Natural killer cell (primary cell): ENCODE data around the gene ATP8A1. TPM values are rescaled to one million over a fixed set of nuclear protein-coding genes. Genes with fewer than 3 reads are reported as not detected.
A peak's percentile ranks its signal among the peaks of the same experiment; 100 is the strongest.

ENCODE experiments used
- ATAC-seq, 3 donors: fragments of 150-1000 bp in 2 of 3; fragments of 200-7000 bp in 1 of 3; cut with Tn5 transposase; 1 replicate in 1 of 3; 2 replicates in 2 of 3; pipeline ENCODE4 v1.10.0; 2021; ENCODE audit warnings: mild to moderate bottlenecking in 2 of 3, moderate library complexity in 2 of 3
- DNase-seq, 2 donors: peaks; one replicate each; pipeline versions ENCODE4 v3.0.0 to v3.0.0-alpha.2; 2013 to 2021; ENCODE audit warnings: mixed read lengths in 1 of 2
- H3K27ac ChIP-seq: one replicate; pipeline ENCODE4 v1.5.1; 2013; ENCODE audit warnings: mild to moderate bottlenecking, low read length
- H3K27me3 ChIP-seq: one replicate; pipeline ENCODE4 v1.6.1; 2013; ENCODE audit warnings: low read length; ENCODE audit not compliant: control insufficient read depth, insufficient read depth
- H3K36me3 ChIP-seq: one replicate; pipeline ENCODE4 v1.6.1; 2013; ENCODE audit warnings: low read length; ENCODE audit not compliant: control insufficient read depth, insufficient read depth
- H3K4me1 ChIP-seq: one replicate; pipeline ENCODE4 v1.6.1; 2013; ENCODE audit warnings: low read length; ENCODE audit not compliant: control insufficient read depth, insufficient read depth
- H3K4me3 ChIP-seq: one replicate; pipeline ENCODE4 v1.5.1; 2013; ENCODE audit warnings: low read length
- H3K9me3 ChIP-seq: one replicate; pipeline ENCODE4 v1.6.1; 2013; ENCODE audit warnings: low read length; ENCODE audit not compliant: control insufficient read depth, insufficient read depth
- H3K27ac Mint-ChIP-seq, 2 donors: one replicate each; pipeline ENCODE4 v1.8.0; 2022; ENCODE audit warnings: mild to moderate bottlenecking in 2 of 2, mixed read lengths in 2 of 2, moderate library complexity in 1 of 2
- H3K27me3 Mint-ChIP-seq, 2 donors: one replicate each; pipeline ENCODE4 v1.8.0; 2022; ENCODE audit warnings: low read depth in 2 of 2, mixed read lengths in 2 of 2
- H3K36me3 Mint-ChIP-seq: one replicate; pipeline ENCODE4 v1.8.0; 2022; ENCODE audit warnings: mixed read lengths
- H3K4me1 Mint-ChIP-seq, 2 donors: one replicate each; pipeline ENCODE4 v1.8.0; 2022; ENCODE audit warnings: mixed read lengths in 2 of 2
- H3K4me3 Mint-ChIP-seq: one replicate; pipeline ENCODE4 v1.8.0; 2022; ENCODE audit warnings: mild to moderate bottlenecking, moderate library complexity, mixed read lengths
- H3K9me3 Mint-ChIP-seq, 2 donors: one replicate each; pipeline ENCODE4 v1.8.0; 2022; ENCODE audit warnings: mixed read lengths in 2 of 2
- WGBS: methylation state at CpG from one replicate; pipeline ENCODE4 v1.1.7; 2013; ENCODE audit warnings: missing lambda C conversion rate; ENCODE audit not compliant: insufficient coverage; 5-methylcytosine and 5-hydroxymethylcytosine counted together
- intact Hi-C: fragments of 100-400 bp; cut with micrococcal nuclease; formaldehyde crosslinking; loops from one replicate; pipeline ENCODE4 v1.14.2; 2022
- total RNA-seq, 4 donors: library from RNA; stranded (reverse); fragments of 120-200 nt in 1 of 4; gene quantifications; one replicate each; pipeline versions ENCODE4 v1.2.3 to v1.2.4, GENCODE V29; 2013 to 2022
- TF ChIP-seq, protein P1 (sequence below): fragments of 200-600 bp; IDR thresholded peaks from one replicate; pipeline ENCODE4 v1.8.0; 2022; ENCODE audit warnings: antibody characterized with exemption

The ATP8A1 gene
- total RNA-seq, 3 donors from 2014 or later (not counting 1 experiment from before 2014, with no cell fraction given) = 84.8 to 156 (median 147) TPM

DNA sequence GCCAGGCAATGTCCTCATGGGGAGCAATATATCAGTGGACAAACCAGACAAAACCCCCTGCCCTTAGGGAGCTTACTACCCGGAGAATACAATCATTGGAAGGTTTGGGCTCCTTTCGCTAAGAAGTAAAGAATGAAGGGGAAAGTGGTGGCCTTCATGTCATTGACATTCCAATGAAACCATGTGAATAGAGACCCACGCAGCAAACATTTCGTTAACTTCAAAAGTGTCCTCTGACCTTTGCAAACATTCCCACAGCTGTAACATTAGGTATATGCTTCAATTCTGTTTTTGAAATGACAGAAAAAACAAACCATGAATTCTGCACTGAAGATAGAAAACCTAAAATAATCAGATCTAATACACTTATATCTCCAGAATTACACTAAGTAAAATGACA, 7.0 kb downstream of the ATP8A1 start:
- no peaks in the 10 kb centered on the region for H3K27me3 ChIP-seq
- no peak overlapping the region for H3K27ac ChIP-seq
- Mint-ChIP-seq H3K27me3 (no peaks in the 10 kb centered on the region), H3K27ac (peak overlapping the region in 1 of 2 donors; percentile 47), H3K9me3 (peaks cover 0 to 4% of the 10 kb centered on the region in 2 donors), H3K4me1 (peaks cover 63 to 64% of the 10 kb centered on the region in 2 donors), H3K36me3 (peaks cover 8% of the 10 kb centered on the region), H3K4me3 (no peak overlapping the region)
- H3K9me3 ChIP-seq = peaks cover 3% of the 10 kb centered on the region
- H3K4me1 ChIP-seq = peaks cover 22% of the 10 kb centered on the region
- TF ChIP-seq, protein P1, sequence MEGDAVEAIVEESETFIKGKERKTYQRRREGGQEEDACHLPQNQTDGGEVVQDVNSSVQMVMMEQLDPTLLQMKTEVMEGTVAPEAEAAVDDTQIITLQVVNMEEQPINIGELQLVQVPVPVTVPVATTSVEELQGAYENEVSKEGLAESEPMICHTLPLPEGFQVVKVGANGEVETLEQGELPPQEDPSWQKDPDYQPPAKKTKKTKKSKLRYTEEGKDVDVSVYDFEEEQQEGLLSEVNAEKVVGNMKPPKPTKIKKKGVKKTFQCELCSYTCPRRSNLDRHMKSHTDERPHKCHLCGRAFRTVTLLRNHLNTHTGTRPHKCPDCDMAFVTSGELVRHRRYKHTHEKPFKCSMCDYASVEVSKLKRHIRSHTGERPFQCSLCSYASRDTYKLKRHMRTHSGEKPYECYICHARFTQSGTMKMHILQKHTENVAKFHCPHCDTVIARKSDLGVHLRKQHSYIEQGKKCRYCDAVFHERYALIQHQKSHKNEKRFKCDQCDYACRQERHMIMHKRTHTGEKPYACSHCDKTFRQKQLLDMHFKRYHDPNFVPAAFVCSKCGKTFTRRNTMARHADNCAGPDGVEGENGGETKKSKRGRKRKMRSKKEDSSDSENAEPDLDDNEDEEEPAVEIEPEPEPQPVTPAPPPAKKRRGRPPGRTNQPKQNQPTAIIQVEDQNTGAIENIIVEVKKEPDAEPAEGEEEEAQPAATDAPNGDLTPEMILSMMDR = no peak
- DNase-seq (no peak), ATAC-seq (no peak)
- no peaks in the 10 kb centered on the region for H3K36me3 ChIP-seq
- H3K4me3 ChIP-seq = no peak overlapping the region
- WGBS = 84% methylated on average over 4 of the region's 4 CpGs
- intact Hi-C loops = no loop called here

DNA sequence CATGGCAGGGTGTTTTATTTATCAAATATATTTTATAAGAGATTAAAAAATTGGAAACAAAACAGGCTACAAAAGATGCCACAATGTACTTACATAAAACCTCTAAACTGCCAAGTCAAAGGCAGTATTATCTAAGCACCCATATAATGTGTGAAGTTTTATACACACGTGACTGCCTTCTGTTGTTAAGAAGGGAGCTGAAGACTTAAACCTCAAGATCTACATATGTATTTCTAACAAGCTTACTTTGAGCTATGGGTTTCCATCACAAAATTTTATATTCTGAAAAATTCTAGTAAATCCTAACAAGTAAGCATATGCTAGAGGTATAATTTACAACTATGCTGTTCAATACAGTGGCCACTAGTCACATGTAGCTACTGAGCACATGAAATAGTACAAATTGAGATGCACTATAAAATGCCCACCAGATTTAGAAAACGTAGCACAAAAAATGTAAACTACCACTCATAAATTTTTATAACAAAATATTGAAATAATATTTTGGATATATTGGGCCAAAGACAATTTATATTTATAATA, 9.8 kb downstream of the ATP8A1 start:
- TF ChIP-seq, protein P1 = no peak
- no peak overlapping the region for H3K4me3 ChIP-seq
- Mint-ChIP-seq H3K4me1 (peaks cover 62 to 64% of the 10 kb centered on the region in 2 donors), H3K36me3 (peaks cover 6% of the 10 kb centered on the region), H3K9me3 (no peaks in the 10 kb centered on the region), H3K27ac (peak overlapping the region; percentile 91), H3K4me3 (no peak overlapping the region), H3K27me3 (no peaks in the 10 kb centered on the region)
- H3K36me3 ChIP-seq = no peaks in the 10 kb centered on the region
- no CpG with 5 or more reads among the region's 2 CpGs for WGBS
- H3K27me3 ChIP-seq = no peaks in the 10 kb centered on the region
- peak; percentile 77 to 88 (median 84) for ATAC-seq
- H3K4me1 ChIP-seq = peaks cover 27% of the 10 kb centered on the region
- intact Hi-C loops = no loop called here
- DNase-seq = peak in 1 of 2 donors; percentile 52
- H3K9me3 ChIP-seq = peaks cover 3% of the 10 kb centered on the region
- H3K27ac ChIP-seq = peak overlapping the region; percentile 68

DNA sequence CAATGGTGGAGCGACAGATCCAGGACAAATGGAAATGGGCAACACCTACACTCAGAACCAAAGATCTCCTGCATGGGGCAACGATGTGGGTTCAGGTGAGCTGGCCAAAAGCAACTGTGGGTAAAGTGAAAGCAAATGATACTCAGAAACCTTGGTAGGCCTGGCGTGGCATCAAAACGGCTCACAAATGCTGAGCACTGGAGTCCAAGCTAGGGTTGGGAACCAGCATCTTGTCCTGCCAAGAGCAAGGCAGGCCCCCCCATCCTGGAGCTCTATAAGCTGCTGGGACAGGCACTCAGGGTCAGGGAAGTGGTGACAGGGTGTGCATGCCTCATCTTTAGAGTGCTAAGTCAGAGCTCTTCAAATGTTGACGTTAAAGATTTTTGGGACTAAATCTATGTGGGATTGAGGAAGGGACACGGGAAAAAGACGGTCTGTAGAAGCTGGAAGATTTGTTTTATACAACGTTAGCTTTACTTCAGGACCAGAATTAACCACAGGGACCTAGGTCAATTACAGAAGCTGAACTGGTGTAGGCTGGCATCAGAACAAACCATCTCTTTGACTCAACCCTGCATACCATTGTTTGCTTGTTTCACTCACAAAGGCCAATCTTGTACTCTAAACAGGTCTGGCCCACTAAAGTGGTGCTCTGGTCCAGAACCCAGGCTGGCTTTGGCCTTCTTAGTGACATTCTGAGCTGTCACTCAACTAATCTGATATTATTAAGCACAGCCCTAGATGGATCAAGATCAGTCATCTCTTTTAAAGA, 10.7 kb downstream of the ATP8A1 start:
- Mint-ChIP-seq H3K4me1 (peaks cover 66 to 68% of the 10 kb centered on the region in 2 donors), H3K9me3 (no peaks in the 10 kb centered on the region), H3K27me3 (no peaks in the 10 kb centered on the region), H3K27ac (peak overlapping the region; percentile 91), H3K4me3 (peak overlapping the region; percentile 74), H3K36me3 (no peaks in the 10 kb centered on the region)
- WGBS = 69% methylated on average over 8 of the region's 8 CpGs
- Histone ChIP-seq H3K9me3 (no peaks in the 10 kb centered on the region), H3K36me3 (no peaks in the 10 kb centered on the region), H3K4me3 (no peak overlapping the region), H3K27ac (peak overlapping the region; percentile 68), H3K4me1 (peaks cover 28% of the 10 kb centered on the region), H3K27me3 (no peaks in the 10 kb centered on the region)
- DNase-seq = peak; percentile 21 to 29
- TF ChIP-seq, protein P1 = no peak
- intact Hi-C loops = no loop called here
- peak; percentile 2 to 60 (median 34) for ATAC-seq
